Heart left ventricle (tissue), 16 donors: Measurements from ENCODE around the gene CTCF. TPM values are rescaled to one million over a fixed set of nuclear protein-coding genes. Genes with fewer than 3 reads are reported as not detected.

Source experiments
- ATAC-seq, 4 donors: fragments of 200-7000 bp; cut with Tn5 transposase; one replicate each; pipeline ENCODE4 v1.9.1; 2020 to 2022; ENCODE audit warnings: moderate library complexity in 4 of 4, mild to moderate bottlenecking in 3 of 4, moderate number of reproducible peaks in 1 of 4
- DNase-seq, 5 donors: peaks; one replicate each; pipeline ENCODE4 v3.0.0-alpha.2; 2020
- H3K27ac ChIP-seq, 12 donors: fragments of 200-600 bp; sonication (generic) in 4 of 12; one replicate each; pipeline versions ENCODE4 v1.5.0 to v1.8.0; 2016 to 2022; ENCODE audit warnings: mild to moderate bottlenecking in 2 of 12
- H3K27me3 ChIP-seq, 9 donors: fragments of 200-600 bp; sonication (generic) in 2 of 9; one replicate each; pipeline versions ENCODE4 v1.5.1 to v1.8.0; 2016 to 2022; ENCODE audit warnings: mild to moderate bottlenecking in 3 of 9
- H3K36me3 ChIP-seq, 9 donors: fragments of 200-600 bp; sonication (generic) in 2 of 9; one replicate each; pipeline versions ENCODE4 v1.5.0 to v1.8.0; 2018 to 2022; ENCODE audit warnings: mild to moderate bottlenecking in 2 of 9
- H3K4me1 ChIP-seq, 12 donors: fragments of 200-600 bp; sonication (generic) in 4 of 12; one replicate each; pipeline versions ENCODE4 v1.5.0 to v1.8.0; 2016 to 2022; ENCODE audit warnings: mild to moderate bottlenecking in 3 of 12
- H3K4me3 ChIP-seq, 12 donors: fragments of 200-600 bp; sonication (generic) in 4 of 12; one replicate each; pipeline versions ENCODE4 v1.5.0 to v1.8.0; 2017 to 2022; ENCODE audit warnings: mild to moderate bottlenecking in 9 of 12, moderate library complexity in 4 of 12
- H3K9me3 ChIP-seq, 12 donors: fragments of 200-600 bp; sonication (generic) in 4 of 12; one replicate each; pipeline versions ENCODE4 v1.5.0 to v1.8.0; 2016 to 2022; ENCODE audit warnings: mild to moderate bottlenecking in 1 of 12
- POLR2A ChIP-seq, 2 donors: fragments of 450-650 bp; IDR thresholded peaks; one replicate each; pipeline ENCODE4 v1.6.1; 2017; ENCODE audit warnings: antibody characterized with exemption in 2 of 2, mild to moderate bottlenecking in 2 of 2, moderate library complexity in 2 of 2
- WGBS, 4 donors: extraction: QIAGEN DNeasy Blood & Tissue Kit in 2 of 4; methylation state at CpG; one replicate each; pipeline versions ENCODE4 v1.1.5 to v1.1.7; 2013 to 2018; 5-methylcytosine and 5-hydroxymethylcytosine counted together
- intact Hi-C, 10 donors: fragments of 100-400 bp; cut with DNase I; formaldehyde crosslinking; loops; one replicate each; pipeline versions ENCODE4 v1.11.1 to v1.14.2; 2022
- polyA plus RNA-seq, 2 donors: library from polyadenylated mRNA; stranded (reverse); fragments of 200-250 nt; gene quantifications; one replicate each; pipeline ENCODE4 v1.2.3, GENCODE V29; 2013
- total RNA-seq, 9 donors: library from RNA; depleted of rRNA in 2 of 9; stranded (reverse); fragments of >200 nt in 2 of 9; fragmentation: NEBNext Ultra II Directional in 3 of 9; extraction: Animal tissue kit (Norgen Biotek cat#: 25700) in 3 of 9; gene quantifications; one replicate each; pipeline versions ENCODE4 v1.1.0 to v1.2.4, GENCODE V29; 2016 to 2023
- TF ChIP-seq, protein P1 (sequence below), 12 donors: fragments of 200-600 bp; sonication (generic) in 4 of 12; IDR thresholded peaks; one replicate each; pipeline versions ENCODE4 v1.5.0 to v1.8.0; 2018 to 2022; ENCODE audit warnings: antibody characterized with exemption in 12 of 12, mild to moderate bottlenecking in 5 of 12
- donor health status: ischemic (EF 13 %, LVEDD 7.1; RV severe dilation, severe dysfunction).
- donor health status: healthy with polysubstance abuse.
- donor health status: DM: no; HTN: yes; CAD: no.
- donor health status: DM: no; HTN: no; CAD: no.
- donor health status: ischemic (EF 25% LVEDD 6.9; RV normal size, moderate dysfunction).
- donor health status: ischemic (EF 25% LVEDD 5.7; RV mildly dilated, moderate dysfunction).
- donor health status: healthy.
- donor health status: DM: yes; HTN: yes; CAD: no.
- donor health status: ischemic (EF 35%, LVEDD 5.7; RV mildly dilated, moderate dysfunction).
- donor health status: nonischemic (EF 11% LVEDD 7.7; RV severe dilation, severe dysfunction).
- donor health status: DM: yes; HTN: yes; CAD: no.
- donor health status: PGD.
- donor health status: ischemic (EF 29% LVEDD 5.4; RV normal size, mild dysfunction).
- donor health status: nonischemic (EF 23%, LVEDD 6.1; RV moderate dilation, normal function).

The CTCF gene
- total and polyA plus RNA-seq, 11 donors: 13.9 to 35.8 (median 25.3) TPM

DNA sequence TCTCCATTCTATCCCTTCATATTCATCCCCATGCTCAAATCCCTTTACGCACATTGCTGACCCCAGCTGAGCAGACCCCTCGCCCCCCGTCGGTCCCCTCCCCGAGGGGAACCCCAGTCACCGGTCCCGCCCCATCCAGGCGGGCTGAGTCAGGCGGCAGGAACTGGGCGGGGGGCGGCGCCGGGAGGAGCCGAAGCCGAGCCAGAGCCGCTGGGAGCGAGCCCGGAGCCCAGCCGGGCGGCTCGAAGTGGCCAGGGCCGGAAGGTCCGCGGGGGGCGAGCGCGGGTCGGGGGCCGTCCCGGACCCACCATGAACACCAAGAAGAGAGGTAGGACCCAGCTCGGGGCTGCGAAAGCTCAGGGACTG lies 25.1 kb upstream of the CTCF start:
- no peaks in the 10 kb centered on the region for H3K9me3 ChIP-seq
- TF ChIP-seq POLR2A (IDR thresholded peaks at IDR 0.05): peak in 1 of 2 donors; percentile 47
- TF ChIP-seq, protein P1, sequence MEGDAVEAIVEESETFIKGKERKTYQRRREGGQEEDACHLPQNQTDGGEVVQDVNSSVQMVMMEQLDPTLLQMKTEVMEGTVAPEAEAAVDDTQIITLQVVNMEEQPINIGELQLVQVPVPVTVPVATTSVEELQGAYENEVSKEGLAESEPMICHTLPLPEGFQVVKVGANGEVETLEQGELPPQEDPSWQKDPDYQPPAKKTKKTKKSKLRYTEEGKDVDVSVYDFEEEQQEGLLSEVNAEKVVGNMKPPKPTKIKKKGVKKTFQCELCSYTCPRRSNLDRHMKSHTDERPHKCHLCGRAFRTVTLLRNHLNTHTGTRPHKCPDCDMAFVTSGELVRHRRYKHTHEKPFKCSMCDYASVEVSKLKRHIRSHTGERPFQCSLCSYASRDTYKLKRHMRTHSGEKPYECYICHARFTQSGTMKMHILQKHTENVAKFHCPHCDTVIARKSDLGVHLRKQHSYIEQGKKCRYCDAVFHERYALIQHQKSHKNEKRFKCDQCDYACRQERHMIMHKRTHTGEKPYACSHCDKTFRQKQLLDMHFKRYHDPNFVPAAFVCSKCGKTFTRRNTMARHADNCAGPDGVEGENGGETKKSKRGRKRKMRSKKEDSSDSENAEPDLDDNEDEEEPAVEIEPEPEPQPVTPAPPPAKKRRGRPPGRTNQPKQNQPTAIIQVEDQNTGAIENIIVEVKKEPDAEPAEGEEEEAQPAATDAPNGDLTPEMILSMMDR (IDR thresholded peaks at IDR 0.05): no peak
- H3K27ac ChIP-seq: peak overlapping the region; percentile 83 to 100 (median 96)
- DNase-seq (peak; percentile 83 to 89 (median 84)), ATAC-seq (peak; percentile 21 to 79 (median 68))
- intact Hi-C loops: loop anchor here in 1 of 10 donors (1.0 kb wide), 1 partner anchor 16 kb away; no protein-coding TSS in a partner anchor
- H3K4me1 ChIP-seq: peaks cover 5 to 97% (median 70%) of the 10 kb centered on the region in 12 donors
- no peaks in the 10 kb centered on the region for H3K27me3 ChIP-seq
- WGBS, 4 donors: 2 to 7% (median 3%) methylated on average over 8 to 32 of the region's 32 CpGs
- peaks cover 0 to 45% (median 35%) of the 10 kb centered on the region in 9 donors for H3K36me3 ChIP-seq
- H3K4me3 ChIP-seq: peak overlapping the region; percentile 62 to 97 (median 80)

DNA sequence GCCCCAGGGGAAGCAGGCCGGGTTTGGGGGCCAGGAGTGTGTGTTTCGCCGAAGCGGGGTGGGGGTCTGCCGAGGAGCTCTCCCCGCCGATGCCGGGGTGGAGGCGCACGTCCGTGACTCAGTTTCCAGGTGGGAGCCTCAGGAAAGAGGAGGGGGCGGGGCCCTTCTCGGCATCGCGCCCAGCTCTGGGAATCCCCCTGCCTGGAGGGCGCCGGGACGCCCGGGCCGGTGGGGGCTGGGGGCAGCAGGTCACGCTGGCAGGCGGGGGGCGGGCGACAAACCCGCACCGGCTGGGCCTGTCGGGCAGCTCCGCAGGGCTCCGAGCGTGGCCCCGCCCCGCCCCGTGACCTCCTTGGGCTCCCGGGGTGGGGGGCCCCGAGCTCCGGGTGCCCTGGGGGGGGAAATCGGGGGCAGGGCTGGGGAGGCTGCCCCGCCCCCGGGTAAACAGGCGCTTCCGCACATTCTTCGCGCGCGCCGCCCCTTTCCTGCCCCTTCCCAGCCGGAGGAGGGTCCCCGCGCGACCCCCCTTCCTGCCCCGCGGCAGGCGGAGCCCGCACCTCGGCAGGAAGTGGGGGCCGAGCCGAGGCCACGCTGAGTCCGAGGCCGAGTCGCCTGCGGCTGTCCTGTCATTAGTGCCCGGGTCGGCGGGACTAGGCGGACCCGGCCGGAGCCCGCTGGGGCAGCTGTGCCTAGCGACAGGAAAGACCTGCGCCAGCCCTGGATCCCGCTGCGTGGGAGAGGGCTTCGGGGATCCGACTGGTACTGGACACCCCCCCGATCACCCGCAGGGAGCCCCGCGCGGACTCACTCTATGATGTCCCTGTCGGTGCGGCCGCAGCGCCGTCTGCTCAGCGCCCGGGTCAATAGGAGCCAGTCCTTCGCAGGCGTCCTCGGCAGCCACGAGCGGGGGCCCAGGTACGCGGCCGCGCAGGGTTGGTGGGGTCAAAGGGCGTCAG lies 24.4 kb upstream of the CTCF start:
- peaks cover 5 to 97% (median 67%) of the 10 kb centered on the region in 12 donors for H3K4me1 ChIP-seq
- ATAC-seq (peak; percentile 45 to 76 (median 61)), DNase-seq (peak; percentile 77 to 88 (median 86))
- H3K27me3 ChIP-seq: no peaks in the 10 kb centered on the region
- intact Hi-C loops: loop anchor here in 1 of 10 donors (1.0 kb wide), 1 partner anchor 17 kb away; no protein-coding TSS in a partner anchor
- 1 to 2% (median 1%) methylated on average over 29 to 97 of the region's 97 CpGs for WGBS, 4 donors
- H3K27ac ChIP-seq: peak overlapping the region; percentile 83 to 100 (median 96)
- peak overlapping the region; percentile 62 to 97 (median 80) for H3K4me3 ChIP-seq
- no peaks in the 10 kb centered on the region for H3K9me3 ChIP-seq
- peaks cover 0 to 51% (median 41%) of the 10 kb centered on the region in 9 donors for H3K36me3 ChIP-seq
- TF ChIP-seq, protein P1 (IDR thresholded peaks at IDR 0.05): no peak
- no peak for TF ChIP-seq POLR2A (IDR thresholded peaks at IDR 0.05)

DNA sequence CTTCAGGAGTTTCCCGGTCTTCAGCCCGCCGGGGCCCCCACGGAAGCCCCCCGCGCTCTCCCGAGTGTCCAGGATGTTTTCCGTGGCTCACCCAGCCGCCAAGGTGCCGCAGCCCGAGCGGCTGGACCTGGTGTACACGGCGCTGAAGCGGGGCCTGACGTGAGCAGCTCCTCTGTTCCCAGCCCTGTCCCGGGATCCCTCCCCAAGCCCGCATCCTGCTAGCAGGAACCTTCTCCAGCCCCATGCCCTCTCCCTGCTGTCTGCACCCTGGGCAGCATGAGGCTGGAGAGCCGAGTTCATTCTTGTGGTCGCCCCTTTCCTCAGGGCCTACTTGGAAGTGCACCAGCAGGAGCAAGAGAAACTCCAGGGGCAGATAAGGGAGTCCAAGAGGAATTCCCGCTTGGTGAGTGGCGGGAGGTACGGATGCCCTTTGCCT lies 23.6 kb upstream of the CTCF start:
- ATAC-seq (no peak), DNase-seq (peak in 1 of 5 donors; percentile 57)
- Histone ChIP-seq H3K27me3 (no peaks in the 10 kb centered on the region), H3K4me3 (peak overlapping the region; percentile 62 to 97 (median 80)), H3K4me1 (peaks cover 5 to 96% (median 64%) of the 10 kb centered on the region in 12 donors), H3K36me3 (peaks cover 0 to 59% (median 49%) of the 10 kb centered on the region in 9 donors), H3K9me3 (no peaks in the 10 kb centered on the region), H3K27ac (peak overlapping the region; percentile 23 to 100 (median 96))
- TF ChIP-seq POLR2A (IDR thresholded peaks at IDR 0.05): no peak
- TF ChIP-seq, protein P1 (IDR thresholded peaks at IDR 0.05): no peak
- intact Hi-C loops: no loop called here
- 30 to 37% (median 31%) methylated on average over 12 to 23 of the region's 23 CpGs for WGBS, 4 donors

DNA sequence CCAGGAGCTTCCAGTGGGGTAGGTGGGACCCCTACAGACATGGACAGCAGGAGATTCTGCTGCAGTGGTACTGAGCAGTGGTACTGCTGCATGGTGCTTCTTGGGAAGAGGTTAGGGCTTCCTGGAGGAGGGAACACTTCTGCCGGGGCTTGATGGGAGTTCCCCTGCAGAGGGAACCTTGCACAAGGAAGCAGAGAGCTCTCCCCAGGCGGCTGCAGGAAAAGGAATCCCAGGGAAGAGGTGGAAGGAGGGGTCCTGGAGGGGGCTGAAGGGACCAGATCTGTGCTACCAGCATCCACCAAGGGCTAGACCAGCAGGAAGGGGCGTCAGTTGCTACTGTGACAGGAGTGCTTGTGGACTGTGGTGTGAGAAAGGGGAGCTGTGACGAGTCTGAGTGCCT lies 23.1 kb upstream of the CTCF start:
- DNase-seq: no peak
- intact Hi-C loops: no loop called here
- ATAC-seq: no peak
- H3K27ac ChIP-seq: peak overlapping the region in 7 of 12 donors; percentile 27 to 100 (median 96)
- no peaks in the 10 kb centered on the region for H3K27me3 ChIP-seq
- 54 to 79% (median 67%) methylated on average over 4 of the region's 4 CpGs for WGBS, 4 donors
- H3K36me3 ChIP-seq: peaks cover 0 to 62% (median 55%) of the 10 kb centered on the region in 9 donors
- no peaks in the 10 kb centered on the region for H3K9me3 ChIP-seq
- TF ChIP-seq, protein P1 (IDR thresholded peaks at IDR 0.05): no peak
- no peak for TF ChIP-seq POLR2A (IDR thresholded peaks at IDR 0.05)
- peak overlapping the region in 8 of 12 donors; percentile 62 to 97 (median 82) for H3K4me3 ChIP-seq
- H3K4me1 ChIP-seq: peaks cover 5 to 94% (median 65%) of the 10 kb centered on the region in 12 donors
